C4-2B (cell line): ENCODE measurements around the gene DNAJB1.

Source experiments
- ZFX ChIP-seq: fragments of 450-650 bp; IDR thresholded peaks from 2 replicates; pipeline ENCODE4 v1.6.1; 2017
- TF ChIP-seq, protein P1 (sequence below): fragments of 450-650 bp; conservative IDR thresholded peaks from 2 replicates; pipeline ENCODE4 v1.5.1; 2017; ENCODE audit warnings: mild to moderate bottlenecking

DNA sequence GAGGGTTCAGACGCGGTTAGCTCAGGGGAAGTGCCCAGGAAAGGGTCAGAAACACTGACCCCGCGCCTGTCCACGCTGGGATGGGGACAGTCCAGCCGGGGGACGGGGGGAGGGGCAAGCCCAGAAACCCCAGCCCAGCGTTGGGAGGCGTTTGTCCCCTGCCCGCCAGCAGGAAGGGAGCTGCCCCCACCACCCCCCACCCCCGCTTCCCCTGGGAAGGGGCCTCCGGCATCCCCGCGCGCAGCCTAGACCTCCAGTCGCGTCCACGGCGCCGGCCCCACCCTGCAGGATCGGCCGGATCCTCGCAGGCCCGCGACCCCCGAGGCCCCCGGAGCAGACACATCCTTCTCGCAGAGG is 22.5 kb downstream of the DNAJB1 start:
- peak; percentile 58; the same call in 1 of the 2 replicates for TF ChIP-seq ZFX
- TF ChIP-seq, protein P1, sequence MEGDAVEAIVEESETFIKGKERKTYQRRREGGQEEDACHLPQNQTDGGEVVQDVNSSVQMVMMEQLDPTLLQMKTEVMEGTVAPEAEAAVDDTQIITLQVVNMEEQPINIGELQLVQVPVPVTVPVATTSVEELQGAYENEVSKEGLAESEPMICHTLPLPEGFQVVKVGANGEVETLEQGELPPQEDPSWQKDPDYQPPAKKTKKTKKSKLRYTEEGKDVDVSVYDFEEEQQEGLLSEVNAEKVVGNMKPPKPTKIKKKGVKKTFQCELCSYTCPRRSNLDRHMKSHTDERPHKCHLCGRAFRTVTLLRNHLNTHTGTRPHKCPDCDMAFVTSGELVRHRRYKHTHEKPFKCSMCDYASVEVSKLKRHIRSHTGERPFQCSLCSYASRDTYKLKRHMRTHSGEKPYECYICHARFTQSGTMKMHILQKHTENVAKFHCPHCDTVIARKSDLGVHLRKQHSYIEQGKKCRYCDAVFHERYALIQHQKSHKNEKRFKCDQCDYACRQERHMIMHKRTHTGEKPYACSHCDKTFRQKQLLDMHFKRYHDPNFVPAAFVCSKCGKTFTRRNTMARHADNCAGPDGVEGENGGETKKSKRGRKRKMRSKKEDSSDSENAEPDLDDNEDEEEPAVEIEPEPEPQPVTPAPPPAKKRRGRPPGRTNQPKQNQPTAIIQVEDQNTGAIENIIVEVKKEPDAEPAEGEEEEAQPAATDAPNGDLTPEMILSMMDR: no peak
